IPS-11a (cell line): ENCODE results near the gene POLR2E.

Experiments
- H3K4me3 ChIP-seq: one replicate; pipeline ENCODE4 v1.5.1; 2013; ENCODE audit warnings: low read depth, low read length, control low read depth

POLR2E gene

GRCh38 chr19:1082165-1082927 lies 12.8 kb downstream of the POLR2E start:
- H3K4me3 ChIP-seq = peak overlapping the region; percentile 8

- H3K4me3 ChIP-seq = no peak overlapping the region
Measured at GRCh38 chr19:1081301-1082164, 13.6 kb downstream of the POLR2E start.

- H3K4me3 ChIP-seq = no peak overlapping the region
Measured at GRCh38 chr19:1080360-1081161, 14.6 kb downstream of the POLR2E start.

- no peak overlapping the region for H3K4me3 ChIP-seq
Measured at GRCh38 chr19:1079566-1080111, 15.5 kb downstream of the POLR2E start.

GRCh38 chr19:1076951-1077350 lies 18.2 kb downstream of the POLR2E start:
- no peak overlapping the region for H3K4me3 ChIP-seq

GRCh38 chr19:1076046-1076386 lies 19.2 kb downstream of the POLR2E start:
- H3K4me3 ChIP-seq = no peak overlapping the region

GRCh38 chr19:1074544-1075283 lies 20.5 kb downstream of the POLR2E start:
- no peak overlapping the region for H3K4me3 ChIP-seq

GRCh38 chr19:1073956-1074517 lies 21.1 kb downstream of the POLR2E start:
- no peak overlapping the region for H3K4me3 ChIP-seq

GRCh38 chr19:1073063-1073955 lies 21.9 kb downstream of the POLR2E start:
- no peak overlapping the region for H3K4me3 ChIP-seq

- no peak overlapping the region for H3K4me3 ChIP-seq
Measured at GRCh38 chr19:1072371-1073015, 22.7 kb downstream of the POLR2E start.

GRCh38 chr19:1070931-1071791 lies 24.0 kb downstream of the POLR2E start:
- peak overlapping the region; percentile 43 for H3K4me3 ChIP-seq

GRCh38 chr19:1070576-1070930 lies 24.6 kb downstream of the POLR2E start:
- H3K4me3 ChIP-seq = peak overlapping the region; percentile 43

GRCh38 chr19:1069009-1069779 lies 26.0 kb downstream of the POLR2E start:
- H3K4me3 ChIP-seq = no peak overlapping the region

- H3K4me3 ChIP-seq = no peak overlapping the region
Measured at GRCh38 chr19:1068009-1069001, 26.9 kb downstream of the POLR2E start.

GRCh38 chr19:1067341-1067957 lies 27.7 kb downstream of the POLR2E start:
- peak overlapping the region; percentile 17 for H3K4me3 ChIP-seq
